NCI-H2081 (cell line): ENCODE measurements around the gene NAT14.

ENCODE experiments used
- DNase-seq, 2 experiments: peaks; one replicate each; lab custom pipeline; 2025; lab: John Stamatoyannopoulos, UW

Gene NAT14

DNA sequence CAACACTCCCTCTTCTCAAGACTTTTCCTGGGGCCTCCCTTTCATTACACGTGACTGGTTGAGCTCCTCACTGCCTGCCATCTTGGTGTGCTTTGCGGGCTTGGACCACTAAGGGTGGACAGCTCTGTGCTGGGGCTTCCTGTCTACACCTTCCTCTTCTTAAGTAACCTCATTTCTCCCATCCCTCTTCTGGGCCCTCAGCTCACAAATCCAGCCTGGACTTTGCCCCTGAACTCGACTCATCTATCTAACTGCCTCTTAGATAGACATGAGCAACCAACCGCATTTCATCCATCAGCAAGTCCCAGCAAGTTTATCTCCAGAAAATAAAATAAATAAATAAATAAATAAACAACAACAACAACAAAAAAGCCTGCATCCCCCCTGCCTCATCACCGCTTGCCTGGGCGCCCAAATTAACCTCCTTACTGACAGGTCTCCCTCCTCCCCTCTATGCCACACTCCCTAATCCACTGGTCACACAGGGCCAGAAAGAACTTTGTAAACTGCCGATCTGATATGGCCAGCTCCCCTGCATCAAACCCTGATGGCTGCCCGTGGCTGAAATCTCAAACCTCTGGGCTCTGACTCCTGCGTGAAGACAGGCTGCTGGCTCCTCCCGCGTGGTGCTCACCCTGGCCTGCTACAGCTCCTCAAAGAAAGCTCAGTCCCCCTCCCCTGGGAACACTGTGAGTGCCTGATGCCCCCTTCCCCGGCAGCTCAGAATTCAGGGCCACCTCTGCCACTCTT is 31.3 kb upstream of the NAT14 start:
- DNase-seq: no peak

DNA sequence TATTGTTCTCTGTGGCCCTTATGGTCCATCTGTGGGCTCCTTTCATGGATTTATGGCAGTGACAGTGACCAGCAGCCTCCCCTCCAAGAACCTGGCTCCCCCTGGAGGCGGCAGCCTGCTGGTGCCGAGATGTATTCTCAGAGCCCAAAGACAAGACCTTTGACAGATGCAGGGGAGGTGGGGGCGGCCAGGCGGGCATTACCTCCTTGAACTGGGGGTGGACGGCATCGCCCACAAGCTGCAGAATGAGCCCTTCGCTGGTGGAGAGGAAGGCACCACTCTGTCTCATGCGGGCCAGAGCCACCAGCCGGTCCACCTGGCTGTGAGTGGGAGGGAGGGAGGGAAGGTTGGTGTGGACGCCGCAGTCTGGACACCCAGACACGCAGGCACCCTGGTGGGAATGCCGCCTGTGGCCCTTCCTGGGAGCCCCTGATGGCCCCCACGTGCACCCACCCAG is 30.2 kb upstream of the NAT14 start:
- peak in 1 of 2 experiments; percentile 14 for DNase-seq

GRCh38 chr19:55455576-55456235 is 29.3 kb upstream of the NAT14 start:
- DNase-seq: no peak

- no peak for DNase-seq
These were observed 28.6 kb upstream of the NAT14 start for GRCh38 chr19:55456347-55456746.

DNA sequence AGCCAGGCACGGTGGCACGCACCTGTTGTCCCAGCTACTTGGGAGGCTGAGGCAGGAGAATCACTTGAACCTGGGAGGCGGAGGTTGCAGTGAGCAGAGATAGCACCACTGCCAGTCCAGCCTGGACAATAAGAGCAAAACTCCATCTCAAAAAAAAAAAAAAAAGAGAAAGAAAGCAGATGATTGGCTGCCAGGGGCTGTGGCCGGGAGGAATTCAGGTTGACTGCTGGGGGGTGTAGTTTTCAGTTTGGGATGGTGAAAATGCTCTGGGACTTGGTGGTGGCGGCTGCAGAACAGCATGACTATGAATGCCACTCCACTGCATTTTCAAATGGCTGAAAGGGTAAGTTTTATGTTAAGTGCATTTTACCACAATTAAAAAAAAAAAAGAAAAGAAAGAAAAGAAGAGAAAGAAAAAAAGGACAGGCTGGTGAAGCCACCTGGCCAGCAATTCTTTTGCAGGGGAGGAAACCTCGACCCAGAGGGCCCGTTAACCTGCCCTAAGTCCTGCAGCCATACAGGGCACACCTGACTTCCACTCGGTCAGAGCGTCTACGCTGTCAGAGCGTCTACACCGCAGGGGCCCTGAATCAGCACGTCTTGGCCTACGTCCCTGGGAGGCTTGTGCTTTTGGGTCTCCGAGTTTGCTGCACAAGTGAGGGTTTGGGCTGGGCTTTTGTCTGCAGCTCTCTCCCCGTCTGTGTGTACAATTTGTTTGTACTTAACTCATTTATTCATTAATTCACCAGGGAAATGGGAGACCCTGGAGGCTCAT is 27.1 kb upstream of the NAT14 start:
- no peak for DNase-seq

DNA sequence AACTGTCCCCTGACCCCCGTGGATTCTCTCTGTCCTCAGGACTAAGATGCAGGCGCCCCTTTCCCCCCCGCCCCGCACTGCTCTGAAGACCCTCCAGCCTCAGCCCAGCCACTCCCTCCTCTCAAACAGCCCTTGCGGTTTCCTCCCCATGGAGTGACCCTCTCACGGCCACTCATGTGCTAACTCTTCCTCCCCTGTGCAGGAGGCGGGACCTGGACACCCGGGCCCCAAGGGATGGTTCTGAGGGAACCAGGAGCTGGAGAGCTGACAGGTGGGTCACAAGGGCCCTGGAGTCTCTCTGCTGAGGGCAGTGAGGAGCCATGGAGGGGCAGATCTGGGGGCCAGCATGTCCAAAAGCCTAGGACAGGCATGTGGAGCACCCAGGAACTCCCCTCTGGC is 25.4 kb upstream of the NAT14 start:
- DNase-seq: no peak

- no peak for DNase-seq
These were observed 24.9 kb upstream of the NAT14 start for GRCh38 chr19:55459950-55460657.

DNA sequence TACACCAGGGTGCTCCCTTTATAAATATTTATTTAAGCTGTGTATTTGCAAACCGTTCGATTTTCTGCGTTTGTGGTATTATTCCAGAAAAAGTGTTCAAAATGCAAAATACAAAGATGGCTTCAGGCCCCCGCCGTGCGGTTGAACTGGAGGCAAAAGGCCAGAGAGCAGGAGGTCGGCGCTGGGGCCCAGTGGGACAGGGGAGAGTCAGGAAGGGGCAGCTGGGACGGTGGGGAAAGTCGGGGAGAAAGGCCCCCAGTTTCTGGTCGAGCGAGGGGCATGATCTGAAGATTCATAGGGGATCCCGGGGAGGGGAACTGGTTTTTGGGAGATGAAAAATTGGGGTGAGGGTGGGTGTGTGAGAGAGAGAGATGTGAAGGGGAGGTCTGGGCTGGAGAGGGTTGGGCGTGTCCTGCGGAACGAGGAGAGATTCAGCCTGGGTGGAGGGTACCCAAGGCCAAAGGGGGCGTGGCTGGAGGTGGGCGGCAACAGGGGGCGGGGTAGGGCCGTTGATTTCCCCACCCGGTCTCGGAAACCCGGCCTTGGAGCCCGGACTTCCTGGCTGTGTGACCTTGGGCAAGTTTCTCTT is 24.2 kb upstream of the NAT14 start:
- DNase-seq: peak in 1 of 2 experiments; percentile 50

GRCh38 chr19:55461259-55461973 is 23.6 kb upstream of the NAT14 start, which contains the start of gene ISOC2:
Gene ISOC2 (minus strand): TSS chr19:55461642. CDS start chr19:55456486, 5,156 bp downstream.
- peak; percentile 99 for DNase-seq

DNA sequence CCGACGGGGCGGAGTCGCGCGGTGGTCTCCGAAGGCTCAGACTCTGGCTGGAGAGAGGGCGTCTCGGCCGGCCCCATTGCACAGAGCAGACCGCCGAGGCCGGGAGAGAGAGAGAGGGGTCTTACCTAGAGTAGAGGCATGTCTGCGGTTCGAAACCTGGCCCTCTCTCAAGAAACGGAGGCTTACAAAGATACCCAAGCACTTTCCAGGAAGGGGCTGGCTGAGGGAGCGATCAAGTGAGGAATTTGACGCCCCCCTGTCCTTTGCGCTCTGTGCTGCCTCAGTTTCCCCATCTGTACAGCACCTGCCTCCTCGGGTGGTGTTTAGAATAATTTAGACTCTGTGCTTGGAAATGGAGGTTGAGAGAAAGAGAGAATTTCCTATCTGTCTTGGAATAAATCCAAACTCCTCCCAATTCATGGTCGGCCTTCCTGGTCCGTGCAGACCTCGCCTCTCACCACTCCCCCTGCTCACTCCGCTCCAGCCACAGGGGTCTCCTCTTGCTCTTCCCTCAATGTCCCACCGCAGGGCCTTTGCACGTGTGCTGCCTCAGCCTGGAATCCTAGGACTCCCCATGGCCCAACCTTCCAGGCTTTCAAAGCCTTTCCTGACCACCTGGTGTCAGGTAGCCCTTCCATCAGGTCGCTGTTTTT is 22.9 kb upstream of the NAT14 start:
- peak; percentile 27 to 30 for DNase-seq

DNA sequence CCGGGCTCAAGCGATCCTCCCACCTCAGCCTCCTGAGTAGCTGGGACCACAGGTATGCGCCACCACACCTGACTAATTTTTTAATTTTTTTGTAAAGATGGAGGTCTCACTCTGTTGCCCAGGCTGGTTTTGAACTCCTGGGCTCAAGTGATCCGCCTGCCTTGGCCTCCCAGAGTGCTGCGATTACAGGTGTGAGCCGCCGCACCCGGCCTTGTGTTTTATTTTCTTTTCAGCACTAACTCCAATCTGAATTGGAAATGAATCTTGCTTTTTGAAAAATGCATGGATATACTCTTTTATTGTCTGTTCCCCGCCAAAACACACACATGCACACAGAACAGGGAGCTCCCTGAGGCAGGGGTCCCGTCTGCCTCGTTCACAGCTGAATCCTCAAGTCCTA is 22.3 kb upstream of the NAT14 start:
- no peak for DNase-seq

DNA sequence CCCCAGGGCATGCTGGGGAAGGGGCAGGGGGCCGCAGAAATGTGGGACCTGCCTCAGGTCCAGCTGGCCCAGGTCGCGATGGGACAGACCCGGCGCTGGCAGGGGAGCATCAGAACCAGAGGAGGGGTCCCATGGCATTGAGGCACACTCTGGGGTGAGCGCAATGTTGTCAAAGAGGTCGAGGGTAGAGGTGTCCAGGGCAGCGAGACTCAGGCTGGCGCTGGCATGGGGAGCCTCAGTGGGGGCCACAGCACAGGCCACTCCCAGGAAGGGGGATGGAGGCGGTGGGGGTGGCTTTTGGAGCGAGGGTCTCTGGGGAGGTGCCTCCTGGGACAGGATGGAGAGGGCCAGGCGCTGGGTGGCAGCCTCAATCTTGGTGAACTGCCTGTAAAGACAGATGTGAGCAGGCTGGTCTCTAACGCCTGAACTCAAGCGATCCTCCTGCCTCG is 21.4 kb upstream of the NAT14 start:
- DNase-seq: no peak

DNA sequence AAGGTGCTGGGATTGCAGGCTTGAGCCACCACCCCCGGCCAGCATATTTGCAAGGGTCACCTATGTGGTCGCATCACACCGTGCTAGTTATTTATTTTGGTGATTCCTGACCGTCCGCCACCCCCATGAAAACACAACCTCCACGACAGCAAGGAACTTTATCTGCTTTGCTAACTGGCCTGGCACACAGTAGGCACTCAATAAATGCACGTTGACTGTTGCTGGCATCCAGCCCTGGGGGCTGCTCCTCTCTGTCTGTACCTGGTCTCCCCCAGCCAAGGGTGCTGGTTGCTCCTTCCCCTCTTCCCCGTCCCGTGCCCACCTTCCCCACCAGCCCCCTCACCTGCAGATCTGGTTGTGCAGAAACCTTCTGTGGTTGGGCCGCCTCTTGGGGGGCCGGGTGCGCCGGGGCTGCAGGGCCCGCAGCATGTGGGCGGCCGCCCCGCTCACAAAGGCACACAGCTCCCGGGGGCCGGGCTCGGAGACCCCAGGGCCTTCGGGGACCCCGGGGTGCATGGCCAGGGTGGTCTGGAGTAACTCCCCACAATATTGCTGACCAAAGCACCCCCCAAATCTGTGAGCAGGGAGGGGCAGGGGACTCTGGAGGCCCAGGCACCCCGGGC is 20.8 kb upstream of the NAT14 start:
- no peak for DNase-seq

GRCh38 chr19:55464662-55465054 is 20.3 kb upstream of the NAT14 start, which contains the start of gene C19orf85:
Gene C19orf85 (minus strand): TSS chr19:55464751. CDS start chr19:55464554, 197 bp downstream.
- DNase-seq: no peak

- no peak for DNase-seq
These were observed 19.3 kb upstream of the NAT14 start for GRCh38 chr19:55465460-55466240.

DNA sequence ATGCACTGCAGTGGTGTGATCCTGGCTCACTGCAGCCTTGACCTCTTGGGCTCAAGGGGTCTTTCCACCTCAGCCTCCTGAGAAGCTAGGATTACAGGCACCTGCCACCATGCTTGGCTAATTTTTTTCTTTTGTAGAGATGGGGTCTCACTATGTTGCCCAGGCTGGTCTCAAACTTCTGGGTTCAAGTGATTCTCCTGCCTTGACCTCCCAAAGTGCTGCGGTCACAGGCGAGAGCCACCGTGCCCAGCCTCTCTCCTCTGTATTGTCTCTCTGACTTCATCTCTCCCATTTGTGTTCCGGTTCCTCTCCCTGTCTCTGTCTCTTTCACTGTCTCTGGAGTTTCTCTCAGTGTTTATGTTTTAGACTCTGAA is 18.8 kb upstream of the NAT14 start:
- DNase-seq: no peak

DNA sequence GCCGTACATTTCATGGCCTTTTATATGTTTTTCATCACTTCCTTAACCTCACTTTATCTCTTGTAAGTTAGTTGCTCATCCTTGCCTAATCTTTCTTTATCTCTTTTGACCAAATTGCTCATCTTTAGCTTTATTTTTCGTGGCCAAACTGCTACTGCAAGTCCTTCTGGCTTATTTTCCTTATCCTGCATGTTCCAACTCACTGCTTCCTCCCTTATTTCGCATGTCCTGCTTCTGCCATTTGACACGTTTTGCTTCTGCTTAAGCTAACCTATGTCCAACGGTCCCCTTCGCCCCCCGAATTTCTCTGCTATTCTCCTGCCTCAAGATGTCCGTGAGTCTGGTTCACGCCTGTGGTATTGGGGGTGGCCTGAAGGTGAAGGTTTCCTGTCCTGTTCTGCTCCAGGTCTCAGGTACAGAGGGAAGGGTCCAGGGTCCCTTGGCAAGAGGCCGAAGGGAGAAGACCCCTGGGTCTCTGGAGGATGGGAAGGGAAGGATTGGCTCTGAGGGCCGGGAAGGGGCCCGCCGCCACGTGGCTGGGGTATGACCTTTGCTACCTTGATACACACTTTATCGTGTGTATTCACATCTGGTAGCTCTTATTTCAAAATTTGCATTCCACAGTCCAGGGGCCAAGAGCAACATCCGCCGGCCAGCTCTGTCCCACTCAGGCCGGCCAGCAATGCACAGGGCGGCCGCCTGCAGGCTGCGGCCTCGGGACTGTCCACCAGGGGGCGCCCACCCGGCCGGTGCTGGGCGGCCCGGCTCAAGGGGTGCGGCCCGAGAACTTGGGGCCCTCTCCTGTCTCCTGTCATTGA is 17.5 kb upstream of the NAT14 start:
- DNase-seq: no peak

DNA sequence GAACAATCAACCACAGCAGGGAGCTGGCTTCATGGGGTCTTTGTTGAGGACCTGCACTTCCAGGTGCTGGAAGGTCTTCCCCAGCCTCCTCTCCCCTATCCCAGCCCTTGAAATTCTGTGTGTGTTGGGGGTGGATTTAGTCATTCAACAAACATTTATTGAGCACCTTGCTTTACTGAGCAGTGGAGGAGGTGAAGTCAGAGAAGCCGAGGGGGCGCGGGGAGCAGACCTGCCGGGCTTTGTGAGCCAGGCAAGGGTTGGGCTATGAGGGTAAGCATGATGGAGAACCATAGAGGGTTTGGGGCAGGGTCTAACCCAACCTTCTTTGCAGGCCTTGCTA is 17.0 kb upstream of the NAT14 start:
- DNase-seq: no peak
